Spleen (tissue), 11 donors: ENCODE measurements around the gene KANK3. TPM values are rescaled to one million over a fixed set of nuclear protein-coding genes. Genes with fewer than 3 reads are reported as not detected.
"Not testable (repeated sequence)": the region's sequence is repeated elsewhere in the genome, so short reads cannot be mapped to it uniquely, and the experiment has no call there.

Experiments used
- DNase-seq: peaks from one replicate; pipeline ENCODE4 v3.0.0-alpha.2; 2020
- H3K27ac ChIP-seq, 8 donors: fragments of 200-600 bp; sonication (generic) in 7 of 8; 1 replicate in 4 of 8; 2 replicates in 4 of 8; pipeline versions ENCODE4 v1.5.0 to v1.8.0; 2016 to 2021; ENCODE audit warnings: inconsistent platforms in 4 of 8, mild to moderate bottlenecking in 4 of 8, moderate library complexity in 1 of 8
- H3K27me3 ChIP-seq, 7 donors: fragments of 200-600 bp; sonication (generic) in 6 of 7; replicated peaks in 1 of 7; 1 replicate in 4 of 7; 2 replicates in 3 of 7; pipeline versions ENCODE4 v1.5.0 to v1.8.0; 2016 to 2021; ENCODE audit warnings: inconsistent platforms in 3 of 7, mild to moderate bottlenecking in 1 of 7
- H3K36me3 ChIP-seq, 6 donors: fragments of 200-600 bp; sonication (generic) in 5 of 6; 1 replicate in 4 of 6; 2 replicates in 2 of 6; pipeline versions ENCODE4 v1.5.0 to v1.8.0; 2016 to 2021; ENCODE audit warnings: inconsistent platforms in 2 of 6
- H3K4me1 ChIP-seq, 6 donors: fragments of 200-600 bp; sonication (generic) in 5 of 6; 1 replicate in 3 of 6; 2 replicates in 3 of 6; pipeline versions ENCODE4 v1.5.0 to v1.8.0; 2016 to 2021; ENCODE audit warnings: inconsistent platforms in 3 of 6
- H3K4me3 ChIP-seq, 8 donors: fragments of 200-600 bp; sonication (generic) in 7 of 8; 1 replicate in 4 of 8; 2 replicates in 4 of 8; pipeline versions ENCODE4 v1.5.0 to v1.8.0; 2016 to 2021; ENCODE audit warnings: inconsistent platforms in 4 of 8, mild to moderate bottlenecking in 4 of 8, moderate library complexity in 2 of 8
- H3K9me3 ChIP-seq, 8 donors: fragments of 200-600 bp; sonication (generic) in 7 of 8; 1 replicate in 4 of 8; 2 replicates in 4 of 8; pipeline versions ENCODE4 v1.5.0 to v1.8.0; 2016 to 2021; ENCODE audit warnings: inconsistent platforms in 4 of 8
- CTCF ChIP-seq, 11 experiments: fragments of 200-600 bp in 7 of 11; fragments of 450-650 bp in 4 of 11; sonication (generic) in 4 of 11; IDR thresholded peaks in 8 of 11; conservative IDR thresholded peaks in 3 of 11; 1 replicate in 7 of 11; 2 replicates in 4 of 11; pipeline versions ENCODE4 v1.4.0 to v1.8.0; 2016 to 2021; ENCODE audit warnings: antibody characterized with exemption in 11 of 11, inconsistent platforms in 4 of 11, mild to moderate bottlenecking in 1 of 11
- POLR2A ChIP-seq, 3 donors: fragments of 450-650 bp; IDR thresholded peaks; one replicate each; pipeline ENCODE4 v1.5.1; 2017; ENCODE audit warnings: antibody characterized with exemption in 3 of 3, mild to moderate bottlenecking in 1 of 3
- POLR2AphosphoS5 ChIP-seq, 3 donors: sonication (generic); formaldehyde crosslinking; IDR thresholded peaks; one replicate each; pipeline ENCODE4 v1.5.1; 2017; ENCODE audit warnings: antibody characterized with exemption in 3 of 3
- WGBS, 5 donors: extraction: QIAGEN DNeasy Blood & Tissue Kit in 3 of 5; methylation state at CpG; one replicate each; pipeline versions ENCODE4 v1.1.5 to v1.1.7; 2013 to 2018; 5-methylcytosine and 5-hydroxymethylcytosine counted together
- intact Hi-C: fragments of 100-400 bp; cut with DNase I; formaldehyde crosslinking; loops from one replicate; pipeline ENCODE4 v1.15.0; 2023; ENCODE audit warnings: low total_unique reads
- microRNA-seq, 3 donors: library from miRNA; unstranded; fragments of <30 nt; microRNA quantifications; one replicate each; pipeline versions ENCODE4 to v1.1.0, GENCODE V29; 2019 to 2020
- polyA plus RNA-seq, 3 donors: library from polyadenylated mRNA; stranded (reverse); fragments of 200-250 nt; gene quantifications; one replicate each; pipeline ENCODE4 v1.2.1, GENCODE V29; 2013
- small RNA-seq, 4 donors: library from RNA; depleted of rRNA; stranded (forward); fragments of <200 nt; gene quantifications; one replicate each; pipeline ENCODE3, GENCODE V24; 2016
- total RNA-seq, 7 donors: library from RNA; depleted of rRNA in 3 of 7; stranded (reverse); fragments of >200 nt in 3 of 7; fragmentation: NEBNext Ultra II Directional in 4 of 7; extraction: Animal tissue kit (Norgen Biotek cat#: 25700) in 4 of 7; gene quantifications; one replicate each; pipeline versions ENCODE4 v1.1.0 to v1.2.1, GENCODE V29; 2016 to 2021
- donor health status: healthy with polysubstance abuse.
- donor health status: DM: no; HTN: no; CAD: no; lungs with moderate emphysema.
- donor health status: DM: no; HTN: no; CAD: no.
- donor health status: Bipolar disorder and iron deficiency.
- donor health status: healthy.
- donor health status: DM: no; HTN: no; CAD: no.
- donor health status: DM: yes; HTN: yes; CAD: no.

The KANK3 gene
- total and polyA plus RNA-seq, 10 donors, result 14.0 to 84.6 (median 52.8) TPM

- H3K4me1 ChIP-seq, result peaks cover 8 to 72% (median 48%) of the 10 kb centered on the region in 6 donors
- 80 to 85% (median 84%) methylated on average over 33 of the region's 33 CpGs for WGBS, 5 donors
- no peak for TF ChIP-seq CTCF (IDR thresholded peaks at IDR 0.05 in 8 of 11, conservative IDR thresholded peaks at IDR 0.05 in 3 of 11)
- TF ChIP-seq POLR2AphosphoS5 (IDR thresholded peaks at IDR 0.05), result peak in 2 of 3 donors; percentile 48
- TF ChIP-seq POLR2A (IDR thresholded peaks at IDR 0.05), result no peak
- peaks cover 0 to 46% (median 13%) of the 10 kb centered on the region in 6 donors for H3K36me3 ChIP-seq
- H3K4me3 ChIP-seq, result no peak overlapping the region
- H3K27me3 ChIP-seq, result no peaks in the 10 kb centered on the region
- intact Hi-C loops, result no loop called here
- H3K27ac ChIP-seq, result peak overlapping the region in 5 of 8 donors; percentile 8 to 88 (median 85)
- H3K9me3 ChIP-seq, result no peaks in the 10 kb centered on the region
- DNase-seq, result peak; percentile 81
These were observed 38.0 kb downstream of the KANK3 start for GRCh38 chr19:8304841-8305621.

- Histone ChIP-seq H3K36me3 (peaks cover 0 to 36% (median 11%) of the 10 kb centered on the region in 6 donors), H3K9me3 (no peaks in the 10 kb centered on the region), H3K4me1 (peaks cover 8 to 50% (median 28%) of the 10 kb centered on the region in 6 donors), H3K4me3 (no peak overlapping the region), H3K27ac (peak overlapping the region in 1 of 8 donors; percentile 13), H3K27me3 (no peaks in the 10 kb centered on the region)
- TF ChIP-seq CTCF (IDR thresholded peaks at IDR 0.05 in 8 of 11, conservative IDR thresholded peaks at IDR 0.05 in 3 of 11) (no peak), POLR2A (IDR thresholded peaks at IDR 0.05) (no peak), POLR2AphosphoS5 (IDR thresholded peaks at IDR 0.05) (no peak)
- peak; percentile 38 for DNase-seq
- 74 to 86% (median 81%) methylated on average over 7 of the region's 7 CpGs for WGBS, 5 donors
- intact Hi-C loops, result no loop called here
These were observed 40.3 kb downstream of the KANK3 start for GRCh38 chr19:8302734-8303133.

- WGBS, 5 donors, result 59 to 81% (median 72%) methylated on average over 11 of the region's 11 CpGs
- no peak overlapping the region for H3K4me3 ChIP-seq
- no peaks in the 10 kb centered on the region for H3K9me3 ChIP-seq
- peak overlapping the region in 1 of 8 donors; percentile 13 for H3K27ac ChIP-seq
- TF ChIP-seq POLR2AphosphoS5 (IDR thresholded peaks at IDR 0.05) (peak in 2 of 3 donors; percentile 30 to 36), CTCF (IDR thresholded peaks at IDR 0.05 in 8 of 11, conservative IDR thresholded peaks at IDR 0.05 in 3 of 11) (no peak)
- peaks cover 0 to 36% (median 11%) of the 10 kb centered on the region in 6 donors for H3K36me3 ChIP-seq
- intact Hi-C loops, result no loop called here
- no peaks in the 10 kb centered on the region for H3K27me3 ChIP-seq
- H3K4me1 ChIP-seq, result peaks cover 6 to 46% (median 23%) of the 10 kb centered on the region in 6 donors
- DNase-seq, result peak; percentile 80
These were observed 40.7 kb downstream of the KANK3 start for GRCh38 chr19:8302357-8302691.

- H3K36me3 ChIP-seq, H3K27me3 ChIP-seq, intact Hi-C loops, H3K27ac ChIP-seq, DNase-seq, H3K4me3 ChIP-seq, H3K4me1 ChIP-seq, H3K9me3 ChIP-seq: not testable (repeated sequence)
- WGBS, 5 donors, result no CpG with 5 or more reads among the region's 9 CpGs
These were observed 51.7 kb downstream of the KANK3 start for GRCh38 chr19:8291337-8291736.

GRCh38 chr19:8276508-8276907 is 66.6 kb downstream of the KANK3 start:
- DNase-seq, H3K27ac ChIP-seq, H3K4me1 ChIP-seq, H3K9me3 ChIP-seq, H3K4me3 ChIP-seq, H3K36me3 ChIP-seq, H3K27me3 ChIP-seq, intact Hi-C loops: not testable (repeated sequence)
- no CpG with 5 or more reads among the region's 9 CpGs for WGBS, 5 donors

Small RNA genes lying within 50 kb of the gene (microRNA-seq; reads per million reads assigned to microRNA genes)
- gene MIR4999, result 6.9 to 8.2 (median 7.7) reads per million in 3 donors

Small RNA genes lying within 50 kb of the gene (small RNA-seq; reads per million reads assigned to genes)
- 0 to 0.30 (median 0.18) reads per million in 4 donors for gene MIR4999

Other genes starting within 250 kb of the KANK3 start
- gene FBN3, start 193.7 kb downstream of the KANK3 start, total RNA-seq, result not detected
- gene FBN3, start 193.7 kb downstream of the KANK3 start, polyA plus RNA-seq, result under 1 TPM in 1 of 3 donors, not detected in 2; 0.02 TPM
- gene CERS4, start 133.9 kb downstream of the KANK3 start, total RNA-seq, result 10 to 100 TPM; 27.7 to 46.3 (median 40.7) TPM
- 10 to 100 TPM; 43.2 to 49.2 (median 44.1) TPM for gene CERS4, start 133.9 kb downstream of the KANK3 start, polyA plus RNA-seq
- gene CD320, start 34.9 kb downstream of the KANK3 start, total RNA-seq, result 100 to 1,000 TPM in 1 of 7 donors, 10 to 100 TPM in 6; 35.8 to 131 (median 73.3) TPM
- 10 to 100 TPM; 26.6 to 34.3 (median 28.1) TPM for gene CD320, start 34.9 kb downstream of the KANK3 start, polyA plus RNA-seq
- gene NDUFA7, start 21.9 kb downstream of the KANK3 start, total RNA-seq, result 10 to 100 TPM; 14.6 to 43.2 (median 28.0) TPM
- gene NDUFA7, start 21.9 kb downstream of the KANK3 start, polyA plus RNA-seq, result 100 to 1,000 TPM in 1 of 3 donors, 10 to 100 TPM in 2; 95.1 to 131 (median 99.6) TPM
- 1,000 to 10,000 TPM in 4 of 7 donors, 100 to 1,000 TPM in 3; 356 to 1,972 (median 1,411) TPM for gene RPS28, start 21.8 kb downstream of the KANK3 start, total RNA-seq
- gene RPS28, start 21.8 kb downstream of the KANK3 start, polyA plus RNA-seq, result 1,000 to 10,000 TPM; 1,207 to 2,442 (median 2,131) TPM
- gene ANGPTL4, start 20.9 kb upstream of the KANK3 start, total RNA-seq, result 10 to 100 TPM in 4 of 7 donors, 1 to 10 TPM in 3; 1.8 to 28.3 (median 11.8) TPM
- gene ANGPTL4, start 20.9 kb upstream of the KANK3 start, polyA plus RNA-seq, result 1 to 10 TPM; 7.4 to 8.5 (median 7.8) TPM
- gene RAB11B, start 47.1 kb upstream of the KANK3 start, total RNA-seq, result 100 to 1,000 TPM in 4 of 7 donors, 10 to 100 TPM in 3; 60.2 to 114 (median 100) TPM
- gene RAB11B, start 47.1 kb upstream of the KANK3 start, polyA plus RNA-seq, result 100 to 1,000 TPM in 1 of 3 donors, 10 to 100 TPM in 2; 42.0 to 101 (median 42.5) TPM
- gene MARCHF2, start 70.0 kb upstream of the KANK3 start, total RNA-seq, result 100 to 1,000 TPM in 3 of 7 donors, 10 to 100 TPM in 4; 52.1 to 212 (median 81.1) TPM
- gene MARCHF2, start 70.0 kb upstream of the KANK3 start, polyA plus RNA-seq, result 10 to 100 TPM; 33.4 to 42.8 (median 36.2) TPM
- 100 to 1,000 TPM; 105 to 229 (median 147) TPM for gene HNRNPM, start 101.7 kb upstream of the KANK3 start, total RNA-seq
- gene HNRNPM, start 101.7 kb upstream of the KANK3 start, polyA plus RNA-seq, result 100 to 1,000 TPM in 1 of 3 donors, 10 to 100 TPM in 2; 77.1 to 153 (median 79.9) TPM
- 10 to 100 TPM in 6 of 7 donors, 1 to 10 TPM in 1; 7.1 to 36.5 (median 15.1) TPM for gene PRAM1, start 159.4 kb upstream of the KANK3 start, total RNA-seq
- 10 to 100 TPM in 2 of 3 donors, 1 to 10 TPM in 1; 2.4 to 23.0 (median 22.0) TPM for gene PRAM1, start 159.4 kb upstream of the KANK3 start, polyA plus RNA-seq
- gene ZNF414, start 170.9 kb upstream of the KANK3 start, total RNA-seq, result 10 to 100 TPM; 12.0 to 31.0 (median 26.6) TPM
- gene ZNF414, start 170.9 kb upstream of the KANK3 start, polyA plus RNA-seq, result 10 to 100 TPM; 12.7 to 31.7 (median 15.8) TPM
- 100 to 1,000 TPM; 167 to 423 (median 234) TPM for gene MYO1F, start 234.2 kb upstream of the KANK3 start, total RNA-seq
- gene MYO1F, start 234.2 kb upstream of the KANK3 start, polyA plus RNA-seq, result 10 to 100 TPM; 22.1 to 88.8 (median 55.0) TPM